CD4-positive, alpha-beta T cell treated with Interleukin-21 for 1 hour (primary cell): ENCODE results near the gene PDE4B.
A peak's percentile ranks its signal among the peaks of the same experiment; 100 is the strongest.
"Not testable (repeated sequence)": the region's sequence is repeated elsewhere in the genome, so short reads cannot be mapped to it uniquely, and the experiment has no call there.

Experiments
- DNase-seq: peaks from one replicate; pipeline ENCODE4 v3.0.0-alpha.2; 2020

The PDE4B gene

GRCh38 chr1:66403007-66403731 is 610.5 kb downstream of the PDE4B start:
- DNase-seq = no peak

DNA sequence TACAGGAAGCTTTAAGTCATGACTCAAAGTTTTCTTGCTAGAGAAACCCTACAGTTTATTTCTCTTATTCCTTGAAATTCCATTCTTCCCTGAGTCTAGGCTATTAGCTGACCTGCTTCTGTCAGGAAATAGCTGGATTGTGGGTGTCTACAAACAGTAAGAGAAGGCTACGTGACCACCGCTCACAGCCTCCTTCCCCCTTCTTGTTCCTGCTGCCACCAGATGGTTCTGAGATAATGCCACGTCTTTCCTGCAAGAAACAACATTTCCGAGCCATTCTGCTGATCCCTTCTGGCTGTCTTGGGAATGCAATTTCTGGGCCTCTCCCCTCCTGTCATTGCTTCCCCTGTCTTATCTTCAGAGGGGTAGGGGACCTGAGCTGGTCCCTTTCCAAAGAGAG is 612.4 kb downstream of the PDE4B start:
- DNase-seq = no peak

DNA sequence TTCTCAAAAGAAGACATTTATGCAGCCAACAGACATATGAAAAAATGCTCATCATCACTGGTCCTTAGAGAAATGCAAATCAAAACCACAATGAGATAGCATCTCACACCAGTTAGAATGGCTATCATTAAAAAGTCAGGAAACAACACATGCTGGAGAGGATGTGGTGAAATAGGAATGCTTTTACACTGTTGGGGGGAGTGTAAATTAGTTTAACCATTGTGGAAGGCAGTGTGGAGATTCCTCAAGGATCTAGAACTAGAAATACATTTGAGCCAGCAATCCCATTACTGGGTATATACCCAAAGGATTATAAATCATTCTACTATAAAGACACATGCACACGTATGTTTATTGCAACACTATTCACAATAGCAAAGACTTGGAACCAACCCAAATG is 618.8 kb downstream of the PDE4B start:
- peak; percentile 13 for DNase-seq

GRCh38 chr1:66412704-66413103 is 620.0 kb downstream of the PDE4B start:
- DNase-seq = no peak

DNA sequence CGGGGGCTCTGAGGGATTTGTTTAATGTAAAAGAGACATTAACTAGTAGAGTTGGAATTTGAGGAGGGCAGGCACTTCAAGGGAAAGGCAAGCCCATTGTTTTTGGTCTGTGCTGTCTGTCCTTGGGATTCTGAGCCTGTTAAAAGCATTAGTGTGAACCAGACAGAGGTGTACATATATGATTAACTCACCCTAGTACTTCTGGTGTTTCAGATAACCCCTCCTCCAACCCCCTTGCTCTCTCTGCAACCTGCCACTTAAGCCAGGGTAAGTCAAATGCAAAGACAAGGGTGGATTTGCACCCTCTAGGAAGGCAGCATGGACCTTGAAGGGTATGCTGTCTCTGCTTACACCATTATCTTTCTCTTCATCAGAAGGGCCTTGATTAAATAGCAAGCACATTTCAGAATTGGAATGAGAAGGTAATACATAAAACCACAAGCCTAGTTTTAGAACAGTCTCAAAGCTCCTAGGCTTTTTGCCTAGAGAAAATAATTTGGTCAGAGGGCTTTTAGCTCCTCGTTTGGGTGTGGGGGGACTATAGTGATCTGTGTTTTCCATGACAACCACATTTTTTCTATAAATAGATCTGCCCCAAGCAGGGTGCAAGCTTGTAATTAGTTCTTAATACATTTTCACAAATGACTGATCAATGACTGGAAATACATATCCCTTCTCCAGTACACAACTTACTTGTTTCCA is 620.6 kb downstream of the PDE4B start:
- DNase-seq = no peak

GRCh38 chr1:66413838-66414175 is 621.1 kb downstream of the PDE4B start:
- no peak for DNase-seq

GRCh38 chr1:66415281-66415680 is 622.6 kb downstream of the PDE4B start:
- DNase-seq = no peak

DNA sequence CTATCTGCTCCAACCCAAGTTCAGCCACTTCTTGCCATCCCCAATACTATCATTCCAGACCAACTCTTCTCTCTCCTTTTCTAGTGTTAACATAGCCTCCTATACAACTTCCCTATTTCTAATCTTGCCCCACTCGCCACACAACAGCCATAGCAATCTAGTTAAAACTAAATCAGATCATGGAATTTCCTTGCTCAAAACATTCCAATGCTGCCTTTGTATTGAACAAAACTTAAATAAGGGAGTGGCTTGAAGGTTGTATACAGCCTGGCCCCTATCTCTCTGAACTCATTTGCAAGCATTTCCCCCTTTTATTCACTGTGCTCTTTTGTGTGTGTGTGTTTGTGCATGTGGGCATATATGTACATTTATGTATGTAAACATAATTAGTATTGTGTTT is 623.2 kb downstream of the PDE4B start:
- no peak for DNase-seq

GRCh38 chr1:66416295-66416694 is 623.6 kb downstream of the PDE4B start:
- no peak for DNase-seq

DNA sequence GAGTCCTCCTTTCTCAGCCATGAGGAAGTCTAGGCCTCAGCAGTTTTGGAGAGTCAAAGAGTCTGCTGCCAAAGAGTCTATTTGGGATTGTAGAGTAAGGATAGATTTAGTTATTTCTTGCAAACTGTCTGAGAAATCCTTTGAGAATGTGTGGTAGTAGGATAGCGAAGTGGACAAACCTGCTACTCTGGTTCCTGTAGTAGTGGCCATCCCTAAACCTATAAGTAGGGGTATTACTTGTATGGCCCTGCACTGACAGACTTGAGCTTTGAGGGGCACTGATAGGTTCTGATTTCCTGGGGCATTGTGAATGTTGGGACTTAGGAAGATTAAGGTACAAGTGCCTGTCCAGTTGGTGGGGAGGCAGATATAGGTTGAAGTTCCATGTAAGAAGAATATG is 625.3 kb downstream of the PDE4B start:
- DNase-seq = no peak

DNA sequence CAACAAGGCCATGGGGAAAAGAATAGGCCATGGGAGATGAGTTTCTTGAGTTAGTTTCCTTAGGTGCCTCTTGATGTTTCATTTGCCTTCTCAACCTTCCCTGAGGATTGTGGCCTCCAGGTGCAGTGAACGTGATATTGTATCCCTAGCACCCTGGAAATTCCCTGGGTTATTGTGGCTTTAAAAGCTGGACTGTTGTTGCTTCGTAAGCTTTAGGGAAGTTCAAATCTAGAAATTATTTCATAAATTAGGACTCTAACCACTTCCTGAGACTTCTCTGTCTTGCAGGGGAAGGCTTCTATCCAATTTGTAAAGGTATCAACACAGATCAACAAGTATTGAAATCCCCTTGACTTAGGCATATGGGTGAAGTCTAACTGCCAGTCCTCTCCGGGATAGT is 627.5 kb downstream of the PDE4B start:
- not testable (repeated sequence) for DNase-seq

DNA sequence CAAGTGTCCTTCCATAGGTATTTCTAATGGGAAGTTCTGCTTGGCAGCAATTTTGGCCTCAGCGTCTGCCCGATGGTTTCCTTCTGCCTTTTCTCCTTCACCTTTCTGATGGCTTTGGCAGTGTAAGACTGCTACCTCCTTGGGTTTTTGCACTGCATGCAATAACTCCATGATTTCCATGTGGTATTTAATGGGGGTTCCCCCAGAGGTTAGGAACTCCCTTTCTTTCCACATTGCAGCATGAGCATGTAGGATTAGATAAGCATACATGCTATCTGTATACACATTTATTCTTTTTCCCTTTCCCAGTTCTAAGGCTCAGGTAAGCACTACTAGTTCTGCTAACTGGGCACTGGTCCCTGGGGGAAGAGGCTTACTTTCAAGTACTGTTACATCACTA is 628.2 kb downstream of the PDE4B start:
- not testable (repeated sequence) for DNase-seq

DNA sequence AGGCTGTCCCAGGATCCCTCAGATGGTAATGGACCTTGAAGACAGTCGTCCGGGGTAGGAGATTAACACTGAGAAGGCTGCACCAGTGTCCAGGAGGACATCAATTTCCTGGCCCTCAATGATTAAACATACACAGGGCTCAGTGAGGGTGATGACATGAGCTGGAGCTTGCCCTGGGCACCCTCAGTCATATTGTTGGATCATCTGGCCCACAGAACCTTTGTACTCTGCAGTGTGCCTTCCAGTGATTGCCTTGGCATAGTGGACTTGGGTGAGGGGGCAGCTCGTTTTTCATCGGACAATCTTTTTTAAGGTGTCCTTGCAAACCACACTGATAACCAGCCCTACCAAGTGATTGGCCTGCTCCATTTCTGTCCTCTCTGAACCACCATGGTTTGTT is 630.1 kb downstream of the PDE4B start:
- DNase-seq = no peak
